IPS-NIHi7 (cell line): Measurements from ENCODE around the gene ARHGEF25.
"Not testable (repeated sequence)": the region's sequence is repeated elsewhere in the genome, so short reads cannot be mapped to it uniquely, and the experiment has no call there.

ENCODE experiments used
- DNase-seq: peaks from one replicate; pipeline ENCODE4 v3.0.0; 2012; ENCODE audit warnings: mixed read lengths; ENCODE audit errors: extremely low spot score

The ARHGEF25 gene

GRCh38 chr12:57609101-57609780, 2.0 kb upstream of the ARHGEF25 start:
- peak; percentile 53 for DNase-seq

GRCh38 chr12:57609781-57610553, 1.3 kb upstream of the ARHGEF25 start:
- DNase-seq: peak; percentile 33

GRCh38 chr12:57610554-57611107, 604 bp upstream of the ARHGEF25 start:
- DNase-seq: no peak

- no peak for DNase-seq
These were observed 834 bp downstream of the ARHGEF25 start for GRCh38 chr12:57611827-57612710.

- no peak for DNase-seq
These were observed 1.6 kb downstream of the ARHGEF25 start for GRCh38 chr12:57612711-57613426.

GRCh38 chr12:57613427-57614109, 2.3 kb downstream of the ARHGEF25 start:
- DNase-seq: no peak

- peak; percentile 83 for DNase-seq
These were observed 3.1 kb downstream of the ARHGEF25 start for GRCh38 chr12:57614178-57614947.

GRCh38 chr12:57614948-57615500, 3.8 kb downstream of the ARHGEF25 start:
- DNase-seq: no peak

- DNase-seq: no peak
These were observed 4.4 kb downstream of the ARHGEF25 start for GRCh38 chr12:57615637-57616036.

- DNase-seq: no peak
These were observed 5.3 kb downstream of the ARHGEF25 start for GRCh38 chr12:57616383-57617101.

- no peak for DNase-seq
These were observed 6.7 kb downstream of the ARHGEF25 start for GRCh38 chr12:57617942-57618341.

- not testable (repeated sequence) for DNase-seq
These were observed 7.2 kb downstream of the ARHGEF25 start for GRCh38 chr12:57618431-57618830.

GRCh38 chr12:57618966-57619433, 7.8 kb downstream of the ARHGEF25 start:
- DNase-seq: no peak

GRCh38 chr12:57619434-57620244, 8.4 kb downstream of the ARHGEF25 start:
- DNase-seq: peak; percentile 63

GRCh38 chr12:57620245-57620935, 9.2 kb downstream of the ARHGEF25 start:
- DNase-seq: no peak

GRCh38 chr12:57620936-57621496, 9.8 kb downstream of the ARHGEF25 start:
- peak; percentile 45 for DNase-seq
